ENCODE results near the gene MLLT3. TPM values are rescaled to one million over a fixed set of nuclear protein-coding genes. Genes with fewer than 3 reads are reported as not detected.

The MLLT3 gene
- total and polyA plus RNA-seq, 2 of the 13 experiments (the other 11 are each of a cell fraction or from before 2014, with no cell fraction given): 12.3 to 12.6 TPM

- TF ChIP-seq ZBTB10 (CRISPR knock-in tag; IDR thresholded peaks at IDR 0.05; ENCODE audit: borderline replicate concordance) (no peak), ZNF484 (CRISPR knock-in tag; IDR thresholded peaks at IDR 0.05; ENCODE audit: borderline replicate concordance, low read depth) (no peak), ATAD3A (CRISPR knock-in tag; IDR thresholded peaks at IDR 0.05) (no peak), SIX4 (CRISPR knock-in tag; IDR thresholded peaks at IDR 0.05) (peak; percentile 66), RARA (CRISPR knock-in tag; IDR thresholded peaks at IDR 0.05) (peak; percentile 80), XBP1 (CRISPR knock-in tag; IDR thresholded peaks at IDR 0.05) (no peak), ZFP41 (CRISPR knock-in tag; IDR thresholded peaks at IDR 0.05; ENCODE audit: borderline replicate concordance) (no peak), SP4 (CRISPR knock-in tag; IDR thresholded peaks at IDR 0.05) (no peak), ZNF614 (CRISPR knock-in tag; IDR thresholded peaks at IDR 0.05; ENCODE audit: borderline replicate concordance) (no peak), FOXP1 (IDR thresholded peaks at IDR 0.05) (no peak), FOXP1 (CRISPR knock-in tag; IDR thresholded peaks at IDR 0.05) (peak; percentile 48; the same call in 1 of the 2 replicates), ZNF326 (CRISPR knock-in tag; IDR thresholded peaks at IDR 0.05; ENCODE audit: borderline replicate concordance) (no peak), JARID2 (CRISPR knock-in tag; IDR thresholded peaks at IDR 0.05; ENCODE audit: insufficient replicate concordance) (no peak), ZNF577 (CRISPR knock-in tag; IDR thresholded peaks at IDR 0.05; ENCODE audit: borderline replicate concordance, low read depth) (no peak), CREB3 (CRISPR knock-in tag; IDR thresholded peaks at IDR 0.05) (no peak), FOXO1 (CRISPR knock-in tag; IDR thresholded peaks at IDR 0.05) (no peak; the same call in 1 of the 2 replicates), STAT6 (CRISPR knock-in tag; IDR thresholded peaks at IDR 0.05; ENCODE audit: borderline replicate concordance) (no peak), NR2F6 (IDR thresholded peaks at IDR 0.05) (no peak; the same call in 1 of the 2 replicates), NR2F6 (CRISPR knock-in tag; IDR thresholded peaks at IDR 0.05) (0 out of 2 replicates have a peak, but pooled peaks have one; percentile 25), ZNF652 (CRISPR knock-in tag; IDR thresholded peaks at IDR 0.05; ENCODE audit: borderline replicate concordance, low read depth) (no peak), PITX1 (CRISPR knock-in tag; IDR thresholded peaks at IDR 0.05) (no peak), ZNF18 (CRISPR knock-in tag; IDR thresholded peaks at IDR 0.05; ENCODE audit: insufficient replicate concordance) (no peak)
Measured at GRCh38 chr9:20382460-20383071, 239.7 kb downstream of the MLLT3 start (continued).

Measured in HepG2 (cell line).